ENCODE data around the gene SLC26A6. TPM values are rescaled to one million over a fixed set of nuclear protein-coding genes. Genes with fewer than 3 reads are reported as not detected.

Gene SLC26A6
- total RNA-seq, 4 donors from 2014 or later = 14.0 to 29.4 (median 24.1) TPM

DNA sequence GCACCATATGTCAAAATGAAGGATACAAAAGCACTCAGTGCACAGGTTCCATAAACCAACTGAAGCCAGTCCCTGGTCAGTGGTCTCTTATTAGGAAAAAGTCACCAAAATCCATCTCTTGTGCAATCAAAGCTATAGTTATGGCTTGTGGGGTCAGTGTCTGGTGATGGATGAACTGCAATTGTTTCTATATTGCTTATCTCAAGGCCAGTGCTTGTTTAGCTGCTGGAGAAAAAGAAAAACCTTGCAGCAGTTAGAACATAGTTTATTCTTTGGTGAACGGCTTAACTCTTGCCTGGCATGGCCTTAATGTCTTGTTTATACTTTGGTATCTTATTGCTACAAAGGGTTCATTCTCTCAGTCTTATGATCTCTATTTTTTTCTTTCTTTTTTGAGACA is 23.0 kb downstream of the SLC26A6 start:
- H3K27ac ChIP-seq = no peak overlapping the region
- peaks cover 19% of the 10 kb centered on the region for H3K4me1 ChIP-seq
- no peak for DNase-seq (ENCODE audit: low spot score in 2 of 2)
- TF ChIP-seq POLR2A (IDR thresholded peaks at IDR 0.05) (no peak), POLR2AphosphoS5 (IDR thresholded peaks at IDR 0.05) (no peak), EP300 (IDR thresholded peaks at IDR 0.05) (no peak)
- TF ChIP-seq, protein P1, sequence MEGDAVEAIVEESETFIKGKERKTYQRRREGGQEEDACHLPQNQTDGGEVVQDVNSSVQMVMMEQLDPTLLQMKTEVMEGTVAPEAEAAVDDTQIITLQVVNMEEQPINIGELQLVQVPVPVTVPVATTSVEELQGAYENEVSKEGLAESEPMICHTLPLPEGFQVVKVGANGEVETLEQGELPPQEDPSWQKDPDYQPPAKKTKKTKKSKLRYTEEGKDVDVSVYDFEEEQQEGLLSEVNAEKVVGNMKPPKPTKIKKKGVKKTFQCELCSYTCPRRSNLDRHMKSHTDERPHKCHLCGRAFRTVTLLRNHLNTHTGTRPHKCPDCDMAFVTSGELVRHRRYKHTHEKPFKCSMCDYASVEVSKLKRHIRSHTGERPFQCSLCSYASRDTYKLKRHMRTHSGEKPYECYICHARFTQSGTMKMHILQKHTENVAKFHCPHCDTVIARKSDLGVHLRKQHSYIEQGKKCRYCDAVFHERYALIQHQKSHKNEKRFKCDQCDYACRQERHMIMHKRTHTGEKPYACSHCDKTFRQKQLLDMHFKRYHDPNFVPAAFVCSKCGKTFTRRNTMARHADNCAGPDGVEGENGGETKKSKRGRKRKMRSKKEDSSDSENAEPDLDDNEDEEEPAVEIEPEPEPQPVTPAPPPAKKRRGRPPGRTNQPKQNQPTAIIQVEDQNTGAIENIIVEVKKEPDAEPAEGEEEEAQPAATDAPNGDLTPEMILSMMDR (IDR thresholded peaks at IDR 0.05) = no peak
- WGBS = 57% methylated on average over 1 of the region's 1 CpG
- H3K27me3 ChIP-seq = no peaks in the 10 kb centered on the region
- no peak overlapping the region for H3K4me3 ChIP-seq
- H3K9me3 ChIP-seq = no peaks in the 10 kb centered on the region
- H3K36me3 ChIP-seq = no peaks in the 10 kb centered on the region

DNA sequence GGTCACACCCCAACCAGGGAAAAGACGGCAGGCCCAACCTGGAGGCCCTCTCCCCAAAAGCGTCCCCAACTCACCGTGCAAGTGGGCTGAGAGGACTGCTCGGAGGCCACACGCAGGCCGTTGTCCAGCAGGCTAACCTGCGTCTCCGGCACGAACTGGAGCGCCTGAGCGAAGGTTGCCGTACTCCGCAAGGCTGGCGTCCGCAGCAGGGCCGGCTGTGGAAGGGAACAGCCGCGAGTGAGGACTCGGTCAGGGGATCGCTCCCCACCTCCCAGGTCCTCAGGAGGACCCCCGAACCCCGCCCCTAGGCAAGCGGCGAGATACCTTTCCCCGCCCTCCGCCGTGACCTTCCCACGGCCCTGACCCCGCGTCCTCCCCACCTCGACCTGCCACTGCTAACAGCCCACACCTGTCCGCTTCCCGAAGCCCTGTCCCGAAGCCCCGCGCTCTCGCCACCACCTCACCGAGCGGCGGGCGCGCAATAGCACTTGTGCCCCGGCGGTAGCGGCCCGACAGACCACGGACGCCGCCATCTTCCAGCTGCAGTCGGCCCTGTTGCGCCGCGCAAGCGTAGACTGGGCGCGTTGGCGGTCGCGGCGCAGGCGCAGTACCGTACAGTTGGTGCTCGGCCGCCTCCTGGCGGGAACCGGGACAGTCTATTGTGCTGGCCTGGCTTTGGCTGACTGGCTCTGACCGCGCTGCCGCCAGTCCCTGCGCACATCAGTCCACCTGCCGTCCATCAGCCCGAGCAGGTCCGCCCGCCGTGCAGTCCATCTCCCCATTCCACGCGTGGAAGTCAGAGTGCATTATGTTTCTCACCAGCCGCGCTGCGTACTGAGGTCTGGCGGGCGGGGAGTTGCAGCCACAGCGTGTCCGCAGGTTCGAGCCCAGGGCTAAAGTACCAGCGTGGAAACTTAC is 25.9 kb downstream of the SLC26A6 start, which contains the start of gene UQCRC1:
Gene UQCRC1 (minus strand): TSS at position 559 of the 918 bp plus-strand sequence. CDS start 26 bp downstream, at position 533.
- WGBS = 3% methylated on average over 72 of the region's 86 CpGs

DNA sequence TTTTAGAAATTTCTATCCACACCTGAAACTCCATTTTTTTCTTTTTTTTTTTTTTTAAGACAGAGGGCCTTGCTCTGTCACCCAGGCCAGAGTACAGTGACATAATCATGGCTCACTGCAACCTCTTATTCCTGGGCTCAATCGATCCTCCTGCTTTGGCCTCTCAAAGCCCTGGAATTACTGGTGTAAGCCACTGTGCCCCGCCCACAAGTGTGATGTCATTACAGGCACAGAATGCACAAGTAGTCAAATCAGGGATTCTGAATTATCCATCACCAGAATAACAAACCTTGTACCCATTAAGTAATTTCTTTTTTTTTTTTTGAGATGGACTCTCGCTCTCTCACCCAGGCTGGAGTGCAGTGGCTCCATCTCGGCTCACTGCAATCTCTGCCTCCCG is 27.7 kb downstream of the SLC26A6 start:
- TF ChIP-seq POLR2A (IDR thresholded peaks at IDR 0.05) (no peak), EP300 (IDR thresholded peaks at IDR 0.05) (no peak), POLR2AphosphoS5 (IDR thresholded peaks at IDR 0.05) (no peak)
- TF ChIP-seq, protein P1 (IDR thresholded peaks at IDR 0.05) = no peak
- H3K27ac ChIP-seq = no peak overlapping the region
- DNase-seq (ENCODE audit: low spot score in 2 of 2) = no peak
- no peaks in the 10 kb centered on the region for H3K9me3 ChIP-seq
- H3K36me3 ChIP-seq = peaks cover 40% of the 10 kb centered on the region
- H3K4me1 ChIP-seq = peaks cover 19% of the 10 kb centered on the region
- 91% methylated on average over 5 of the region's 5 CpGs for WGBS
- H3K27me3 ChIP-seq = no peaks in the 10 kb centered on the region
- H3K4me3 ChIP-seq = no peak overlapping the region

More for the DNA sequence above, 25.9 kb downstream of the SLC26A6 start, which contains the start of gene UQCRC1:
- peak within 1 kb of the TSS; percentile 80 for H3K4me3 ChIP-seq
- peak within 1 kb of the TSS; percentile 89 for H3K27ac ChIP-seq
- peak; percentile 93 to 95 for DNase-seq (ENCODE audit: low spot score in 2 of 2)
- H3K36me3 ChIP-seq = peaks cover 22% of the 10 kb centered on the region
- H3K9me3 ChIP-seq = no peaks in the 10 kb centered on the region
- H3K27me3 ChIP-seq = no peaks in the 10 kb centered on the region
- TF ChIP-seq POLR2A (IDR thresholded peaks at IDR 0.05) (peak in 1 of 2 donors; percentile 34), POLR2AphosphoS5 (IDR thresholded peaks at IDR 0.05) (peak in 2 of 3 donors; percentile 55 to 71), EP300 (IDR thresholded peaks at IDR 0.05) (no peak)
- TF ChIP-seq, protein P1 (IDR thresholded peaks at IDR 0.05) = peak; percentile 47 to 88
- peaks cover 19% of the 10 kb centered on the region for H3K4me1 ChIP-seq

DNA sequence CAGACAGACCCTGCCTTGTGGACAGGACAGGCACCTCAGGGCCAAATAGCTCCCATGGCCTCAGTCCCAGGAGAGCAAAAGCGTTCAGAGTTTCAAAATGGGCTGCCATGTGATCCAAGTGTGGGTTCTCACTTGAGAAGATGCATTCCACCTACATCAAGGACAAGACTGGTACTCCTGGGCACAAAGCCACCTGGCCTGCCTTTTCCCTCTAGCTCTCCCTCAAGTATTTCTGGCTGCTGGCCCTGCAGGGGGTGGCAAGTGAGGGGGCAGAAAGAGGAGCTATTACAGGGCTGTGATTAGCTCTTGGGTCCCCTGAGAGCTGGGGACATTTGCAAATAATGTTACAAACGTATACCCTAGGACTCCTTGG is 33.7 kb downstream of the SLC26A6 start:
- WGBS = 55% methylated on average over 2 of the region's 2 CpGs
- Histone ChIP-seq H3K27me3 (no peaks in the 10 kb centered on the region), H3K27ac (no peak overlapping the region), H3K9me3 (no peaks in the 10 kb centered on the region), H3K4me1 (peaks cover 53% of the 10 kb centered on the region), H3K36me3 (peaks cover 74% of the 10 kb centered on the region), H3K4me3 (no peak overlapping the region)
- no peak for DNase-seq (ENCODE audit: low spot score in 2 of 2)
- TF ChIP-seq, protein P1 (IDR thresholded peaks at IDR 0.05) = no peak
- TF ChIP-seq POLR2AphosphoS5 (IDR thresholded peaks at IDR 0.05) = no peak
- TF ChIP-seq EP300 (IDR thresholded peaks at IDR 0.05) = no peak
- no peak for TF ChIP-seq POLR2A (IDR thresholded peaks at IDR 0.05)
